H9 (cell line): ENCODE data around the gene PPRC1. TPM values are rescaled to one million over a fixed set of nuclear protein-coding genes. Genes with fewer than 3 reads are reported as not detected.

ENCODE experiments used
- DNase-seq: peaks from one replicate; pipeline ENCODE4 v3.0.0-alpha.2; 2017
- H2AFZ ChIP-seq: one replicate; pipeline ENCODE4 v1.6.1; 2013; ENCODE audit warnings: mild to moderate bottlenecking, low read length, control low read depth, moderate library complexity
- H2AK5ac ChIP-seq: 2 replicates; pipeline ENCODE4 v1.6.1; 2013; ENCODE audit warnings: low read length, control low read depth, mixed read lengths; ENCODE audit not compliant: insufficient read length
- H2BK120ac ChIP-seq: one replicate; pipeline ENCODE4 v1.6.1; 2013; ENCODE audit warnings: low read depth, mild to moderate bottlenecking, low read length, control low read depth, inconsistent platforms; ENCODE audit not compliant: poor library complexity, severe bottlenecking
- H2BK12ac ChIP-seq: 2 replicates; pipeline ENCODE4 v1.6.1; 2013; ENCODE audit warnings: low read length, control low read depth, mixed read lengths, low read depth; ENCODE audit not compliant: insufficient read length
- H2BK15ac ChIP-seq: 2 replicates; pipeline ENCODE4 v1.6.1; 2013; ENCODE audit warnings: low read depth, low read length, control low read depth
- H2BK20ac ChIP-seq: one replicate; pipeline ENCODE4 v1.6.1; 2013; ENCODE audit warnings: low read depth, mild to moderate bottlenecking, low read length, control low read depth, inconsistent platforms; ENCODE audit not compliant: poor library complexity, severe bottlenecking
- H2BK5ac ChIP-seq: 2 replicates; pipeline ENCODE4 v1.6.1; 2013; ENCODE audit warnings: low read length, control low read depth, mixed read lengths; ENCODE audit not compliant: insufficient read length
- H3K14ac ChIP-seq: 2 replicates; pipeline ENCODE4 v1.6.1; 2013; ENCODE audit warnings: low read length, control low read depth; ENCODE audit not compliant: insufficient read depth
- H3K18ac ChIP-seq: 2 replicates; pipeline ENCODE4 v1.6.1; 2013; ENCODE audit warnings: low read depth, mild to moderate bottlenecking, mixed read lengths, low read length, control low read depth; ENCODE audit not compliant: insufficient read length
- H3K23ac ChIP-seq: 2 replicates; pipeline ENCODE4 v1.6.1; 2013; ENCODE audit warnings: low read length, control low read depth, mixed read lengths, low read depth; ENCODE audit not compliant: insufficient read length
- H3K23me2 ChIP-seq: 2 replicates; pipeline ENCODE4 v1.6.1; 2013; ENCODE audit warnings: low read depth, mild to moderate bottlenecking, mixed read lengths, low read length, control low read depth; ENCODE audit not compliant: insufficient read length, poor library complexity, severe bottlenecking
- H3K27ac ChIP-seq: 2 replicates; pipeline ENCODE4 v1.5.1; 2013; ENCODE audit warnings: low read length, control low read depth, mixed read lengths, low read depth; ENCODE audit not compliant: insufficient read length
- H3K27me3 ChIP-seq: 2 replicates; pipeline ENCODE4 v1.6.1; 2013; ENCODE audit warnings: low read length, control low read depth, inconsistent platforms; ENCODE audit not compliant: insufficient read depth
- H3K4ac ChIP-seq: 2 replicates; pipeline ENCODE4 v1.6.1; 2013; ENCODE audit warnings: low read depth, mild to moderate bottlenecking, control low read depth, inconsistent platforms, low read length, moderate library complexity
- H3K4me1 ChIP-seq: 2 replicates; pipeline ENCODE4 v1.6.1; 2013; ENCODE audit warnings: low read length, control low read depth, inconsistent platforms; ENCODE audit not compliant: insufficient read depth
- H3K4me2 ChIP-seq: 2 replicates; pipeline ENCODE4 v1.6.1; 2013; ENCODE audit warnings: low read length, control low read depth, mixed read lengths; ENCODE audit not compliant: insufficient read length, insufficient read depth
- H3K56ac ChIP-seq: 2 replicates; pipeline ENCODE4 v1.6.1; 2013; ENCODE audit warnings: low read depth, mild to moderate bottlenecking, mixed read lengths, low read length, control low read depth; ENCODE audit not compliant: insufficient read length
- H3K79me1 ChIP-seq: 2 replicates; pipeline ENCODE4 v1.6.1; 2013; ENCODE audit warnings: low read depth, mild to moderate bottlenecking, moderate library complexity, low read length, control low read depth, inconsistent platforms; ENCODE audit not compliant: insufficient read depth, poor library complexity, severe bottlenecking
- H3K79me2 ChIP-seq: 2 replicates; pipeline ENCODE4 v1.6.1; 2013; ENCODE audit warnings: low read length, control low read depth, inconsistent platforms; ENCODE audit not compliant: insufficient read depth
- H3K9ac ChIP-seq: 2 replicates; pipeline ENCODE4 v1.6.1; 2013; ENCODE audit warnings: low read length, control low read depth, mixed read lengths; ENCODE audit not compliant: insufficient read length; ENCODE audit errors: extremely low read depth
- H3K9me3 ChIP-seq: one replicate; pipeline ENCODE4 v1.6.1; 2013; ENCODE audit warnings: low read depth, low read length, inconsistent platforms; ENCODE audit not compliant: control insufficient read depth
- H3T11ph ChIP-seq: one replicate; pipeline ENCODE4 v1.6.1; 2013; ENCODE audit warnings: mild to moderate bottlenecking, low read length, control low read depth, inconsistent platforms
- H4K20me1 ChIP-seq: one replicate; pipeline ENCODE4 v1.6.1; 2013; ENCODE audit not compliant: control insufficient read depth, insufficient read length, insufficient read depth
- H4K5ac ChIP-seq: 2 replicates; pipeline ENCODE4 v1.6.1; 2013; ENCODE audit warnings: low read depth, mild to moderate bottlenecking, mixed read lengths, low read length, control low read depth; ENCODE audit not compliant: insufficient read length
- H4K8ac ChIP-seq: replicated peaks from 2 replicates; pipeline ENCODE4 v1.6.1; 2013; ENCODE audit warnings: low read length, control low read depth, mixed read lengths, low read depth; ENCODE audit not compliant: insufficient read length
- H4K91ac ChIP-seq: 2 replicates; pipeline ENCODE4 v1.6.1; 2013; ENCODE audit warnings: low read depth, mild to moderate bottlenecking, moderate library complexity, mixed read lengths, low read length, control low read depth; ENCODE audit not compliant: insufficient read length
- H3K27ac Mint-ChIP-seq, 3 experiments: 2 replicates in 2 of 3; 3 replicates in 1 of 3; pipeline ENCODE4 v1.8.0; 2020 to 2021; ENCODE audit warnings: mixed read lengths in 3 of 3, mild to moderate bottlenecking in 1 of 3, moderate library complexity in 1 of 3
- H3K27me3 Mint-ChIP-seq: 2 replicates; pipeline ENCODE4 v1.8.0; 2021; ENCODE audit warnings: low read depth, mild to moderate bottlenecking, moderate library complexity, mixed read lengths
- H3K36me3 Mint-ChIP-seq, 3 experiments: 2 replicates in 2 of 3; 3 replicates in 1 of 3; pipeline ENCODE4 v1.8.0; 2020 to 2021; ENCODE audit warnings: low read depth in 3 of 3, mixed read lengths in 3 of 3; ENCODE audit not compliant: insufficient read depth in 1 of 3
- H3K4me1 Mint-ChIP-seq, 2 experiments: 2 replicates each; pipeline ENCODE4 v1.8.0; 2020; ENCODE audit warnings: mixed read lengths in 2 of 2
- H3K4me3 Mint-ChIP-seq, 2 experiments: 2 replicates in 1 of 2; 3 replicates in 1 of 2; pipeline ENCODE4 v1.8.0; 2020 to 2021; ENCODE audit warnings: mild to moderate bottlenecking in 2 of 2, mixed read lengths in 2 of 2, moderate library complexity in 1 of 2
- H3K9me3 Mint-ChIP-seq, 2 experiments: 2 replicates in 1 of 2; 3 replicates in 1 of 2; pipeline ENCODE4 v1.8.0; 2020; ENCODE audit warnings: mild to moderate bottlenecking in 2 of 2, mixed read lengths in 2 of 2, moderate library complexity in 1 of 2
- WGBS: extraction: QIAGEN DNeasy Blood & Tissue Kit; methylation state at CpG from one replicate; pipeline ENCODE4 v1.1.7; 2013; ENCODE audit warnings: missing lambda C conversion rate, low lambda C conversion rate, mixed read lengths; ENCODE audit not compliant: insufficient read length; ENCODE audit errors: extremely low coverage; 5-methylcytosine and 5-hydroxymethylcytosine counted together
- total RNA-seq: library from RNA; stranded (reverse); gene quantifications from 2 replicates; pipeline ENCODE4 v1.2.1, GENCODE V29; 2021
- TF ChIP-seq, protein P1 (sequence below): fragments of 200-600 bp; sonication (generic); conservative IDR thresholded peaks from 3 replicates; pipeline ENCODE4 v1.8.0; 2021; ENCODE audit warnings: antibody characterized with exemption, mild to moderate bottlenecking

Gene PPRC1
- total RNA-seq, 1 experiment from 2014 or later = 121 TPM

DNA sequence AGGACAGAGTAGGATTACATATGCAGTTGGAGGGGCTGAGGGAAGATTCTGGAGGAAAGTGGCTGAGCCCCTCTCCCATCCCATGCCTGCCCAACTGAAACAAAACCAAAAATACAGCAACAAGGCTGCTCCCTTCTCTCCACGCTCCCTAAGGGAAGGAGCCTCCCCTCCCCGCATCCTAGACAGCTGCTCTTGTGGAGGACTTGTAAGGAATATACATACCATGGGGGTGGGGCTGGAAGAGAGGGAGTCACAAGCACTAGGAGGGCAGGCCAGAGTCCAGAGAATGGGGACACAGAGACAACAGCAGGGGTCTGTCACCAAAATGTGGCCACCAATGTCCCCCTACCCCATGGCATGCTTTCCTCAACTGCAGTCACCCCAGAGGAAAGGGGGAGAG, 25.8 kb upstream of the PPRC1 start:
- H3K36me3 Mint-ChIP-seq = peaks cover 41 to 67% (median 59%) of the 10 kb centered on the region in 3 experiments
- no peaks in the 10 kb centered on the region for H3K4me1 ChIP-seq
- no peak overlapping the region for H2BK12ac ChIP-seq
- no peak overlapping the region for H3K56ac ChIP-seq
- H4K20me1 ChIP-seq = no peaks in the 10 kb centered on the region
- H3K27me3 ChIP-seq = no peaks in the 10 kb centered on the region
- H3K18ac ChIP-seq = no peak overlapping the region
- H2AFZ ChIP-seq = no peak overlapping the region
- H3K79me1 ChIP-seq = no peaks in the 10 kb centered on the region
- TF ChIP-seq, protein P1, sequence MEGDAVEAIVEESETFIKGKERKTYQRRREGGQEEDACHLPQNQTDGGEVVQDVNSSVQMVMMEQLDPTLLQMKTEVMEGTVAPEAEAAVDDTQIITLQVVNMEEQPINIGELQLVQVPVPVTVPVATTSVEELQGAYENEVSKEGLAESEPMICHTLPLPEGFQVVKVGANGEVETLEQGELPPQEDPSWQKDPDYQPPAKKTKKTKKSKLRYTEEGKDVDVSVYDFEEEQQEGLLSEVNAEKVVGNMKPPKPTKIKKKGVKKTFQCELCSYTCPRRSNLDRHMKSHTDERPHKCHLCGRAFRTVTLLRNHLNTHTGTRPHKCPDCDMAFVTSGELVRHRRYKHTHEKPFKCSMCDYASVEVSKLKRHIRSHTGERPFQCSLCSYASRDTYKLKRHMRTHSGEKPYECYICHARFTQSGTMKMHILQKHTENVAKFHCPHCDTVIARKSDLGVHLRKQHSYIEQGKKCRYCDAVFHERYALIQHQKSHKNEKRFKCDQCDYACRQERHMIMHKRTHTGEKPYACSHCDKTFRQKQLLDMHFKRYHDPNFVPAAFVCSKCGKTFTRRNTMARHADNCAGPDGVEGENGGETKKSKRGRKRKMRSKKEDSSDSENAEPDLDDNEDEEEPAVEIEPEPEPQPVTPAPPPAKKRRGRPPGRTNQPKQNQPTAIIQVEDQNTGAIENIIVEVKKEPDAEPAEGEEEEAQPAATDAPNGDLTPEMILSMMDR = no peak
- H2BK120ac ChIP-seq = no peak overlapping the region
- H3K9ac ChIP-seq = no peak overlapping the region
- no peak overlapping the region for H2BK20ac ChIP-seq
- H3K14ac ChIP-seq = no peak overlapping the region; the same call in 1 of the 2 replicates
- H3K27me3 Mint-ChIP-seq = no peaks in the 10 kb centered on the region
- H3K4me2 ChIP-seq = no peak overlapping the region
- H2BK15ac ChIP-seq = no peak overlapping the region
- H3K4me1 Mint-ChIP-seq = peaks cover under 1 to 6% of the 10 kb centered on the region in 2 experiments
- no peak overlapping the region for H4K8ac ChIP-seq
- H3K27ac ChIP-seq = no peak overlapping the region
- no peak overlapping the region for H4K91ac ChIP-seq
- H4K5ac ChIP-seq = no peak overlapping the region
- no peak overlapping the region for H3K4me3 Mint-ChIP-seq
- no peak overlapping the region for H2BK5ac ChIP-seq
- no peak overlapping the region for H3T11ph ChIP-seq
- no peaks in the 10 kb centered on the region for H3K9me3 ChIP-seq
- H3K9me3 Mint-ChIP-seq = no peaks in the 10 kb centered on the region
- WGBS = no CpG with 5 or more reads among the region's 2 CpGs
- H3K23me2 ChIP-seq = no peaks in the 10 kb centered on the region
- H3K23ac ChIP-seq = no peak overlapping the region
- no peak for DNase-seq
- H3K79me2 ChIP-seq = no peaks in the 10 kb centered on the region; the same call in 1 of the 2 replicates
- H3K4ac ChIP-seq = no peak overlapping the region
- no peak overlapping the region for H2AK5ac ChIP-seq
- peak overlapping the region in 1 of 3 experiments; percentile 75; a peak in 2 of 7 replicates for H3K27ac Mint-ChIP-seq
